ENCODE results near the gene FOXI3. TPM values are rescaled to one million over a fixed set of nuclear protein-coding genes. Genes with fewer than 3 reads are reported as not detected.

The FOXI3 gene
- total and polyA plus RNA-seq, 9 donors = 0.05 to 0.64 TPM; not detected in 7

Other genes starting within 250 kb of the FOXI3 start
- gene EIF2AK3, start 174.8 kb upstream of the FOXI3 start, total RNA-seq = 22.6 TPM
- gene EIF2AK3, start 174.8 kb upstream of the FOXI3 start, polyA plus RNA-seq (ENCODE audit: insufficient read depth in 1 of 8, insufficient read length in 8 of 8, low replicate concordance in 1 of 8) = 10 to 100 TPM; 14.2 to 25.4 (median 17.9) TPM
- gene RPIA, start 239.0 kb upstream of the FOXI3 start, total RNA-seq = 11.3 TPM
- 10 to 100 TPM; 22.4 to 27.7 (median 24.6) TPM for gene RPIA, start 239.0 kb upstream of the FOXI3 start, polyA plus RNA-seq (ENCODE audit: insufficient read depth in 1 of 8, insufficient read length in 8 of 8, low replicate concordance in 1 of 8)